Keratinocyte (primary cell): Measurements from ENCODE around the gene HTR3C. TPM values are rescaled to one million over a fixed set of nuclear protein-coding genes. Genes with fewer than 3 reads are reported as not detected.

Source experiments
- DNase-seq: peaks from one replicate; pipeline ENCODE4 v3.0.0-alpha.2; 2011; ENCODE audit warnings: low read depth, missing footprints, low spot score
- FAIRE-seq: peaks from 2 replicates; lab custom pipeline; 2011; peaks lifted over from hg19 to GRCh38; lab: Jason Lieb, UNC
- H2AFZ ChIP-seq: 2 replicates; pipeline ENCODE4 v1.6.0; 2012; ENCODE audit warnings: low read length, control low read depth, inconsistent platforms; ENCODE audit not compliant: control insufficient read depth
- H3K27ac ChIP-seq: 2 replicates; pipeline ENCODE4 v1.5.1; 2011; ENCODE audit warnings: low read length; ENCODE audit not compliant: control insufficient read depth, insufficient read depth
- H3K27me3 ChIP-seq: 3 replicates; pipeline ENCODE4 v1.6.0; 2011; ENCODE audit warnings: low read length; ENCODE audit not compliant: control insufficient read depth, insufficient read depth; ENCODE audit errors: extremely low read depth
- H3K36me3 ChIP-seq, 2 experiments: 2 replicates in 1 of 2; 3 replicates in 1 of 2; pipeline ENCODE4 v1.5.1; 2011; ENCODE audit warnings: low read length in 2 of 2, mild to moderate bottlenecking in 1 of 2; ENCODE audit not compliant: control insufficient read depth in 2 of 2, insufficient read depth in 2 of 2; ENCODE audit errors: extremely low read depth in 1 of 2
- H3K4me1 ChIP-seq: 3 replicates; pipeline ENCODE4 v1.5.1; 2011; ENCODE audit warnings: low read length; ENCODE audit not compliant: control insufficient read depth, insufficient read depth; ENCODE audit errors: extremely low read depth
- H3K4me2 ChIP-seq: 3 replicates; pipeline ENCODE4 v1.6.0; 2011; ENCODE audit warnings: low read depth, low read length; ENCODE audit not compliant: control insufficient read depth, insufficient read depth; ENCODE audit errors: extremely low read depth
- H3K4me3 ChIP-seq, 3 experiments: fragments of 200-600 bp in 1 of 3; sonication (generic) in 1 of 3; 2 replicates in 2 of 3; 3 replicates in 1 of 3; pipeline ENCODE4 v1.5.1; 2011 to 2016; ENCODE audit warnings: low read length in 3 of 3, mild to moderate bottlenecking in 3 of 3, control low read depth in 2 of 3, inconsistent platforms in 1 of 3, low read depth in 1 of 3, mixed read lengths in 1 of 3, mixed run types in 1 of 3, moderate library complexity in 1 of 3; ENCODE audit not compliant: control insufficient read depth in 2 of 3, insufficient read depth in 2 of 3; ENCODE audit errors: extremely low read depth in 1 of 3
- H3K79me2 ChIP-seq: 2 replicates; pipeline ENCODE4 v1.6.0; 2012; ENCODE audit warnings: low read length; ENCODE audit not compliant: control insufficient read depth, insufficient read depth
- H3K9ac ChIP-seq: 3 replicates; pipeline ENCODE4 v1.6.0; 2011; ENCODE audit warnings: low read length; ENCODE audit not compliant: control insufficient read depth, insufficient read depth; ENCODE audit errors: extremely low read depth
- H3K9me1 ChIP-seq: 3 replicates; pipeline ENCODE4 v1.6.0; 2011; ENCODE audit warnings: low read length; ENCODE audit not compliant: control insufficient read depth, insufficient read depth; ENCODE audit errors: extremely low read depth
- H3K9me3 ChIP-seq: 2 replicates; pipeline ENCODE4 v1.5.1; 2012; ENCODE audit warnings: low read depth, low read length; ENCODE audit not compliant: control insufficient read depth
- H4K20me1 ChIP-seq: 3 replicates; pipeline ENCODE4 v1.6.0; 2011; ENCODE audit warnings: low read length; ENCODE audit not compliant: control insufficient read depth, insufficient read depth; ENCODE audit errors: extremely low read depth
- EZH2 ChIP-seq: IDR thresholded peaks from one replicate; pipeline ENCODE4 v1.6.1; 2012; ENCODE audit warnings: inconsistent platforms, mild to moderate bottlenecking, low read length, moderate library complexity
- dilution Hi-C: fragments of 300-500 bp; cut with MboI; formaldehyde crosslinking; loops from one replicate; pipeline ENCODE4 v1.7.0; 2020; ENCODE audit warnings: low sequenced_read_pairs; ENCODE audit not compliant: extremely low pct_ligation_motif_present
- polyA plus RNA-seq, 5 experiments: library from polyadenylated mRNA; depleted of rRNA in 3 of 5; stranded (reverse) in 3 of 5; stranded (forward) in 1 of 5; unstranded in 1 of 5; fragments of >200 nt; gene quantifications; 1 replicate in 1 of 5; 2 replicates in 3 of 5; 3 replicates in 1 of 5; pipeline versions ENCODE4 v1.2.1 to v1.2.3, GENCODE V29; 2011 to 2012; ENCODE audit warnings: missing spikeins in 2 of 5, low read depth in 1 of 5, low replicate concordance in 1 of 5
- small RNA-seq, 3 experiments: library from RNA; depleted of rRNA; stranded (forward); fragments of <200 nt; gene quantifications; one replicate each; pipeline ENCODE3, GENCODE V24; 2012; ENCODE audit warnings: low read depth in 3 of 3, low replicate concordance in 1 of 3; ENCODE audit not compliant: insufficient read length in 3 of 3
- TF ChIP-seq, protein P1 (sequence below), 3 experiments: IDR thresholded peaks in 1 of 3; conservative IDR thresholded peaks in 1 of 3; optimal IDR thresholded peaks in 1 of 3; 2 replicates in 2 of 3; 3 replicates in 1 of 3; pipeline versions ENCODE3 to v1.5.1; 2011; ENCODE audit warnings: low read length in 3 of 3, mild to moderate bottlenecking in 3 of 3, moderate library complexity in 2 of 3, control low read depth in 1 of 3, inconsistent platforms in 1 of 3; ENCODE audit not compliant: insufficient read depth in 2 of 3; ENCODE audit errors: extremely low read depth in 1 of 3

The HTR3C gene
- polyA plus RNA-seq, 1 donor (not counting 4 experiments of a cell fraction or from before 2014, with no cell fraction given): not detected

DNA sequence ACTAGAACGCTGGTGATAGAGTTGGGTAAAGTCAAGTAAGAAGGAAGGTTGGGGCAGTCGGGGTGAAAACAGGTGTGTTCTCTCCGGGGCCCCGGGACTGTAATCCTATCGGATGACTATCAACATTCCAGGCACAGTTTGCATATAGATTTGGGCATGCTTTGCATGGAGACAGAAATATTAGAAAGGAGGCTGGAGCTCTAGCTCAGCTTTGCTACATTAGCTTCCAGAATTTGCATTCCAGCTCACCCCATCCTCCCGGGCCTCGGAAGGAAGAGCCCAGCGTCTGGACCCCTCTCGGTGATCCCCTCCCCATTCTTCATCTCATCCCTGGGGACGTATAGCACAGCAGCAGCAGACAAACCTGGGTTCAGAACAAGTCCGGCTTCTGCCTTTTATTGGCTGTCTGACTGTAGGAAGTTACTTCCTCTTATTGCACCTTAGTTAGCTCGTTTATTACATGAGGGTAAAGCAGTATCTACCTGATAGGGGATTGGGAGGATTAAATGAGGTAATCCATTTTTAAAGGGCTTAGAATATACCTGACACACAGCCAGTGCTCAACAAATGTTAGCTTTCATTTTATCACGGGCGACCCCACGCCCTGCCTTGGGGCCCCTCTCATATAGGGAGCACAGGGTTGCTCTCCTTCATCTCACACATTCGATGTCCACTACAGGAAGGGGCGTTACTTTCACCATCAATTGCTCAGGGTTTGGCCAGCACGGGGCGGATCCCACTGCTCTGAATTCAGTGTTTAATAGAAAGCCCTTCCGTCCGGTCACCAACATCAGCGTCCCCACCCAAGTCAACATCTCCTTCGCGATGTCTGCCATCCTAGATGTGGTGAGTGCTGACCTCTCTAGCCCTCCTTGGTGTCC lies 47.2 kb downstream of the HTR3C start:
- Histone ChIP-seq H3K9ac (no peak overlapping the region), H3K4me1 (no peaks in the 10 kb centered on the region), H3K9me3 (no peaks in the 10 kb centered on the region), H3K4me2 (no peak overlapping the region), H3K27ac (no peak overlapping the region), H3K4me3 (no peak overlapping the region), H3K27me3 (no peaks in the 10 kb centered on the region), H2AFZ (no peak overlapping the region), H3K9me1 (no peaks in the 10 kb centered on the region), H4K20me1 (no peaks in the 10 kb centered on the region), H3K79me2 (no peaks in the 10 kb centered on the region), H3K36me3 (no peaks in the 10 kb centered on the region)
- TF ChIP-seq, protein P1, sequence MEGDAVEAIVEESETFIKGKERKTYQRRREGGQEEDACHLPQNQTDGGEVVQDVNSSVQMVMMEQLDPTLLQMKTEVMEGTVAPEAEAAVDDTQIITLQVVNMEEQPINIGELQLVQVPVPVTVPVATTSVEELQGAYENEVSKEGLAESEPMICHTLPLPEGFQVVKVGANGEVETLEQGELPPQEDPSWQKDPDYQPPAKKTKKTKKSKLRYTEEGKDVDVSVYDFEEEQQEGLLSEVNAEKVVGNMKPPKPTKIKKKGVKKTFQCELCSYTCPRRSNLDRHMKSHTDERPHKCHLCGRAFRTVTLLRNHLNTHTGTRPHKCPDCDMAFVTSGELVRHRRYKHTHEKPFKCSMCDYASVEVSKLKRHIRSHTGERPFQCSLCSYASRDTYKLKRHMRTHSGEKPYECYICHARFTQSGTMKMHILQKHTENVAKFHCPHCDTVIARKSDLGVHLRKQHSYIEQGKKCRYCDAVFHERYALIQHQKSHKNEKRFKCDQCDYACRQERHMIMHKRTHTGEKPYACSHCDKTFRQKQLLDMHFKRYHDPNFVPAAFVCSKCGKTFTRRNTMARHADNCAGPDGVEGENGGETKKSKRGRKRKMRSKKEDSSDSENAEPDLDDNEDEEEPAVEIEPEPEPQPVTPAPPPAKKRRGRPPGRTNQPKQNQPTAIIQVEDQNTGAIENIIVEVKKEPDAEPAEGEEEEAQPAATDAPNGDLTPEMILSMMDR (optimal IDR thresholded peaks at IDR 0.05 in 1 of 3, IDR thresholded peaks at IDR 0.05 in 1 of 3, conservative IDR thresholded peaks at IDR 0.05 in 1 of 3; ENCODE audit: extremely low read depth in 1 of 3, insufficient read depth in 2 of 3, low read length in 3 of 3): no peak
- TF ChIP-seq EZH2: no peak
- FAIRE-seq: no peak
- dilution Hi-C loops: no loop called here
- DNase-seq: no peak

Small RNAs within 50 kb of the gene (small RNA-seq; reads per million reads assigned to genes)
- 0 reads per million in 3 experiments for gene RF00019

Other genes starting within 250 kb of the HTR3C start
- gene MAP6D1, start 227.5 kb upstream of the HTR3C start, polyA plus RNA-seq: 1.2 to 1.4 TPM (median 1.4 TPM) in 3 replicates
- 52.2 to 68.9 TPM (median 61.4 TPM) in 3 replicates for gene PARL, start 168.2 kb upstream of the HTR3C start, polyA plus RNA-seq
- 22.3 to 30.3 TPM (median 28.7 TPM) in 3 replicates for gene ABCC5, start 35.2 kb upstream of the HTR3C start, polyA plus RNA-seq
- gene HTR3D, start 21.3 kb upstream of the HTR3C start, polyA plus RNA-seq: not detected in 3 replicates
- gene HTR3E, start 44.0 kb downstream of the HTR3C start, polyA plus RNA-seq: not detected in 3 replicates
- 31.9 to 37.9 TPM (median 33.7 TPM) in 3 replicates for gene EIF2B5, start 82.3 kb downstream of the HTR3C start, polyA plus RNA-seq
- gene DVL3, start 102.3 kb downstream of the HTR3C start, polyA plus RNA-seq: 16.0 to 21.9 TPM (median 18.5 TPM) in 3 replicates
- 431 to 520 TPM (median 443 TPM) in 3 replicates for gene AP2M1, start 121.8 kb downstream of the HTR3C start, polyA plus RNA-seq
- 39.2 to 53.8 TPM (median 43.5 TPM) in 3 replicates for gene ABCF3, start 133.2 kb downstream of the HTR3C start, polyA plus RNA-seq
- gene VWA5B2, start 176.5 kb downstream of the HTR3C start, polyA plus RNA-seq: not detected in 3 replicates
- gene ALG3, start 195.9 kb downstream of the HTR3C start, polyA plus RNA-seq: 44.4 to 49.6 TPM (median 48.2 TPM) in 3 replicates
- gene EEF1AKMT4, start 196.6 kb downstream of the HTR3C start, polyA plus RNA-seq: 10.8 to 18.6 TPM (median 13.2 TPM) in 3 replicates
- 0.06 to 0.29 TPM (median 0.18 TPM) in 3 replicates for gene CAMK2N2, start 208.5 kb downstream of the HTR3C start, polyA plus RNA-seq
- not detected in 3 replicates for gene ECE2, start 223.0 kb downstream of the HTR3C start, polyA plus RNA-seq
- 515 to 703 TPM (median 593 TPM) in 3 replicates for gene PSMD2, start 246.2 kb downstream of the HTR3C start, polyA plus RNA-seq